Measurements from ENCODE around the gene SLC39A12.
A peak's percentile ranks its signal among the peaks of the same experiment; 100 is the strongest.

The SLC39A12 gene

DNA sequence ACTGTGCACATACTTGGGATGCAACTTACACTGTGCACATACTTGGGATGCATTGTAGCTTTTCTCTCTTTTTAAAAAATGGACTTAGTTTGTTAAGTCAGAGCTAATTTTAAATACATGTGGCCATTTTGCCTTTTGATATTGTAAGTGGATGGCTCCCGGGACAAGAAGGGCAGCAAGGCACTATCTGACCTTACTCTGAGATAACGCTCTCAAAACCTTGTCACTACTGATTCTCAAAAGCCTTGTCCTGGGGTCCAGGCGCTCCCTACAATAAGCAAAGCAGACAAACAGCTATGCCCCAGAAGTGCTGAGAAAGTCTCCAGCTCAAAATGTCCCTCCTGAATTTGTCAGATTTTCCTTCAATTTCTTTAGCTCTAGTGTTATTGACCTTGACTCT, 121.6 kb downstream of the SLC39A12 start:
- no peak for DNase-seq (ENCODE audit: low read depth)
- no peak overlapping the region for H3K4me3 ChIP-seq (ENCODE audit: low read depth, low read length)
- TF ChIP-seq, protein P1, sequence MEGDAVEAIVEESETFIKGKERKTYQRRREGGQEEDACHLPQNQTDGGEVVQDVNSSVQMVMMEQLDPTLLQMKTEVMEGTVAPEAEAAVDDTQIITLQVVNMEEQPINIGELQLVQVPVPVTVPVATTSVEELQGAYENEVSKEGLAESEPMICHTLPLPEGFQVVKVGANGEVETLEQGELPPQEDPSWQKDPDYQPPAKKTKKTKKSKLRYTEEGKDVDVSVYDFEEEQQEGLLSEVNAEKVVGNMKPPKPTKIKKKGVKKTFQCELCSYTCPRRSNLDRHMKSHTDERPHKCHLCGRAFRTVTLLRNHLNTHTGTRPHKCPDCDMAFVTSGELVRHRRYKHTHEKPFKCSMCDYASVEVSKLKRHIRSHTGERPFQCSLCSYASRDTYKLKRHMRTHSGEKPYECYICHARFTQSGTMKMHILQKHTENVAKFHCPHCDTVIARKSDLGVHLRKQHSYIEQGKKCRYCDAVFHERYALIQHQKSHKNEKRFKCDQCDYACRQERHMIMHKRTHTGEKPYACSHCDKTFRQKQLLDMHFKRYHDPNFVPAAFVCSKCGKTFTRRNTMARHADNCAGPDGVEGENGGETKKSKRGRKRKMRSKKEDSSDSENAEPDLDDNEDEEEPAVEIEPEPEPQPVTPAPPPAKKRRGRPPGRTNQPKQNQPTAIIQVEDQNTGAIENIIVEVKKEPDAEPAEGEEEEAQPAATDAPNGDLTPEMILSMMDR (conservative IDR thresholded peaks at IDR 0.05; ENCODE audit: low read depth, low read length) = no peak

DNA sequence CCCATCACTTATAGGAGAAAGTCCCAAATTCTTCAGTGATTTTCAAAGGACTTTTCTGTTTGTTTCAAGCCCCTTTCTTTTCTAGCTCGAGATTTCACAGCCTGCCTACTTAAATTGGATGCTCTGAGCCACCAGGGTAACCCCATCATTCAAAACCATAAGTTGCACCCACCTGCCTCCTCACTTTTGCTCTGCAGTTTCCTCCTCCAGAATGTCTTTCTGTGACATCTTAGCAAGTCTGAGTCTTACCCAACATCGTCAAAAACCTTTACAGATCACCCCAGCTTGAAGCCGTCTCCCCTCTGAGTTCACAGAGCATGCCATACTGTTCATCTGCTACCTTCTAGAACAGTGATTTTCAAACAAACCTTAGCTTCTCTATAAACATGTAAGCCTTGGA, 124.2 kb downstream of the SLC39A12 start:
- no peak for DNase-seq (ENCODE audit: low read depth)
- H3K4me3 ChIP-seq (ENCODE audit: low read depth, low read length) = no peak overlapping the region
- TF ChIP-seq, protein P1 (conservative IDR thresholded peaks at IDR 0.05; ENCODE audit: low read depth, low read length) = no peak

DNA sequence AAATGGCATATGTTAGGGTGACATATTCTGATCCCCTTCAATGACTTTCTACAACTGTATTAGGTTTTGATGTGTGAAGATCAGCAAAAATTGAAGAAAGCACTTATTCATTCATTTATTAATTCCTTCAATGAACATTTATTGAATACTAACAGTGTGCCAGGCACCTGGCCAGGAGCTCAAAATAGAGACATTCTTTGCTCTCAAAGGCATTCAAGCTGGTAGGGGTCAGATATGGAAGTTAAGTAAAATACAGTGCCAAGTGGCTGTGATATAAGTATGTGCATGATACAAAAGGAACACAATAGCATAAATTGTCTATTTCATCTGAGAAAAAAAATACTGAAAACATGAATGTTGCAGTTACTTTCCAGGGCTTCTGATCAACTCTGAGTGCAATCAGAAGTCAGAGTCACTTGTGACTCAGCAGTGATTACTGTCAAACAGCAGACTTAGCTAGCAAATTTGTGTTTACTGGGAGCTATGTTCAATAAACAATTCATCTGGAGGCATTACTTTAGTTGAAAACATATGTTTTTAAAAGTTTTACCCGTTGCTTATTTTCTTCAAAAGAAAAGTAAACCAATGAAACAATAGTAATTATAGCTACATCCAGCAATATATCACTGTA, 128.1 kb downstream of the SLC39A12 start:
- no peak overlapping the region for H3K4me3 ChIP-seq (ENCODE audit: low read depth, low read length)
- peak; percentile 29 for DNase-seq (ENCODE audit: low read depth)
- TF ChIP-seq, protein P1 (conservative IDR thresholded peaks at IDR 0.05; ENCODE audit: low read depth, low read length) = no peak

- TF ChIP-seq, protein P1 (conservative IDR thresholded peaks at IDR 0.05; ENCODE audit: low read depth, low read length) = no peak
- H3K4me3 ChIP-seq (ENCODE audit: low read depth, low read length) = no peak overlapping the region
- no peak for DNase-seq (ENCODE audit: low read depth)
These were observed 130.7 kb downstream of the SLC39A12 start for GRCh38 chr10:18082381-18082780.

DNA sequence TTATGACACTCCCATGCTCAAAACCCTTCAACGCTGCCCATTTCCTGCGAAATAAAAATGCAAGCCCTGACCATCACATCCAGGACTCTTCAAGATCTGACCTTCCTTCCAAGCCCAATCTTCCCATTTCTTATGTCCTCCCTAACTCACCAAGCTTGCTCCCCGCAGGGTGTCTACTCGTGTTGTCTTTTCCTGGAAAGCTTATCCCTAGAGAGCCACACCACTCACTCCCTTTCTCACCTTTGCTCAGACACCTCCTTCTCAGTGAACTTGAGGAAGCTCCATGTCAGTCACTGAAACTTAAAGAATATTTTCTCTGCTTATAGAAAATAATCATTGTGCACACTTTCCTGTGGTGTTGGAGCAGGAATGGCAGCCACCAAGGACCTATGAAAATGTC, 134.1 kb downstream of the SLC39A12 start:
- H3K4me3 ChIP-seq (ENCODE audit: low read depth, low read length) = no peak overlapping the region
- no peak for DNase-seq (ENCODE audit: low read depth)
- TF ChIP-seq, protein P1 (conservative IDR thresholded peaks at IDR 0.05; ENCODE audit: low read depth, low read length) = no peak

- H3K4me3 ChIP-seq (ENCODE audit: low read depth, low read length) = no peak overlapping the region
- DNase-seq (ENCODE audit: low read depth) = no peak
- TF ChIP-seq, protein P1 (conservative IDR thresholded peaks at IDR 0.05; ENCODE audit: low read depth, low read length) = no peak
These were observed 135.0 kb downstream of the SLC39A12 start for GRCh38 chr10:18086746-18087145.

- TF ChIP-seq, protein P1 (conservative IDR thresholded peaks at IDR 0.05; ENCODE audit: low read depth, low read length) = no peak
- DNase-seq (ENCODE audit: low read depth) = no peak
- no peak overlapping the region for H3K4me3 ChIP-seq (ENCODE audit: low read depth, low read length)
These were observed 135.6 kb downstream of the SLC39A12 start for GRCh38 chr10:18087355-18087754.

Measured in choroid plexus epithelial cell (primary cell).